H1 (cell line): ENCODE results near the gene ABHD8. TPM values are rescaled to one million over a fixed set of nuclear protein-coding genes. Genes with fewer than 3 reads are reported as not detected.

Source experiments
- BRCA1 ChIP-seq: IDR thresholded peaks from 2 replicates; pipeline ENCODE4 v1.6.1; 2012; ENCODE audit warnings: low read depth, low read length, improper control_type of control experiment
- CHD7 ChIP-seq: fragments of 300-600 bp; sonication (generic); IDR thresholded peaks from 2 replicates; pipeline ENCODE4 v1.7.1; 2012; ENCODE audit warnings: low read length, moderate library complexity, mild to moderate bottlenecking, inconsistent platforms; ENCODE audit not compliant: insufficient replicate concordance
- PHF8 ChIP-seq: fragments of 200-600 bp; sonication (generic); conservative IDR thresholded peaks from 2 replicates; pipeline ENCODE4 v1.7.1; 2012; ENCODE audit warnings: low read depth, mild to moderate bottlenecking, inconsistent platforms, low read length, moderate library complexity
- POU5F1 ChIP-seq: IDR thresholded peaks from 2 replicates; pipeline ENCODE4 v1.6.1; 2011; ENCODE audit warnings: low read depth, mild to moderate bottlenecking, low read length, moderate library complexity
- SIX5 ChIP-seq: IDR thresholded peaks from 2 replicates; pipeline ENCODE4 v1.6.1; 2011; ENCODE audit warnings: mild to moderate bottlenecking, low read depth, low read length
- polyA plus RNA-seq, 7 experiments: library from polyadenylated mRNA; depleted of rRNA in 3 of 7; stranded (reverse) in 5 of 7; unstranded in 2 of 7; fragments of >200 nt in 5 of 7; fragments of 200-250 nt in 2 of 7; gene quantifications; 1 replicate in 5 of 7; 2 replicates in 1 of 7; 4 replicates in 1 of 7; pipeline versions ENCODE4 v1.2.1 to v1.2.3, GENCODE V29; 2011 to 2013; ENCODE audit warnings: missing spikeins in 2 of 7, mixed read lengths in 2 of 7
- total RNA-seq: library from RNA; stranded (reverse); fragmentation: NEBNext Ultra II Directional; extraction: Animal tissue kit (Norgen Biotek cat#: 25700); gene quantifications from 2 replicates; pipeline ENCODE4 v1.2.1, GENCODE V29; 2021

Gene ABHD8
- total and polyA plus RNA-seq, 2 of the 8 experiments (the other 6 are each of a cell fraction or from before 2014, with no cell fraction given) = 11.3 to 18.7 TPM

- TF ChIP-seq CHD7 = no peak
- TF ChIP-seq BRCA1 = no peak
- no peak for TF ChIP-seq PHF8
- TF ChIP-seq SIX5 = no peak
- TF ChIP-seq POU5F1 = no peak
These were observed 4.7 kb upstream of the ABHD8 start (continued) for GRCh38 chr19:17307876-17308377.
